ENCODE measurements around the gene PRKCB. TPM values are rescaled to one million over a fixed set of nuclear protein-coding genes. Genes with fewer than 3 reads are reported as not detected.
"Not testable (repeated sequence)": the region's sequence is repeated elsewhere in the genome, so short reads cannot be mapped to it uniquely, and the experiment has no call there.

Gene PRKCB
- total RNA-seq, 1 donor from 2014 or later = 1.0 TPM

DNA sequence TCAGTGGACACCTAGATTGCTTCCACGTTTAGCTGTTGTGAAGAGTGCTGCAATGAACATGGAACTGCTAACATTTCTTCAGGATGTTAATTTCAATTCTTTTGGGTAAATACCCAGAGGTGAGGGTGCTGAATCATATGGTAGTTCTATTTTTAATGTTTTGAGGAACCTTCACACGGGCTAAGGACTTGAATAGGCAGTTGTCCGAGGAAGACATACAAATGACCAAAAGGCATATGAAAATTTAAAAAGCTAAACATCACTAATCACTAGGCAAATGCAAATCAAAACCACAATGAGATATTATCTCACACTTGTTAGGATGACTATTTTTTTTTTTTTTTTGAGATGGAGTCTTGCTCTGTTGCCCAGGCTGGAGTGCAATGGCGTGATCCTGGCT, 173.3 kb downstream of the PRKCB start:
- Histone ChIP-seq H3K9me3 (ENCODE audit: control insufficient read depth in 3 of 3, low read length in 3 of 3) (no peaks in the 10 kb centered on the region), H3K27ac (ENCODE audit: low read depth, low read length) (no peak overlapping the region), H3K27me3 (ENCODE audit: control insufficient read depth in 3 of 3, insufficient read depth in 3 of 3, low read length in 3 of 3) (peaks cover 0 to 13% (median 8%) of the 10 kb centered on the region in 3 donors), H3K4me3 (ENCODE audit: low read length in 3 of 3) (no peak overlapping the region), H3K36me3 (ENCODE audit: control insufficient read depth in 3 of 3, insufficient read depth in 3 of 3, low read length in 3 of 3) (no peaks in the 10 kb centered on the region), H3K9ac (ENCODE audit: low read depth in 1 of 3, low read length in 3 of 3) (no peak overlapping the region), H3K4me1 (ENCODE audit: control insufficient read depth in 3 of 3, insufficient read depth in 3 of 3, low read length in 3 of 3) (no peaks in the 10 kb centered on the region)

DNA sequence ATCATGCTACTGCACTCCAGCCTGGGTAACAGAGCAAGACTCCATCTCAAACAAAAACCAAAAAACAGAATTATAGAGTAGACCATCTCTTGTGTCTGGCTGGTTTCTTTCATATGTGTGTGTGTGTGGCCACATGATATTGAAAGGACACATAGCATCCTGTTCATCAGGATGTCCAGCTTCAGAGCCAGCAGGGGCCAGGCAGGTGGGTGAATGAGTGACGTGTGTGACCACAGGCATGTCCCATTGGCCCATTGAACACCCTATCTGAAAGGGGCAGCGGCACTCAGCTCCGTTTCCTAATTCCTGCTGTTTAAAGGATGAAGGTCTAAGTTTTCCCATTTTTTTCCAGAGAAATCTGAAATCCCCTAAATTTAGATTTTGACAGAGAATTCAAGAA, 174.2 kb downstream of the PRKCB start:
- Histone ChIP-seq H3K4me3 (ENCODE audit: low read length in 3 of 3) (no peak overlapping the region), H3K4me1 (ENCODE audit: control insufficient read depth in 3 of 3, insufficient read depth in 3 of 3, low read length in 3 of 3) (no peaks in the 10 kb centered on the region), H3K27me3 (ENCODE audit: control insufficient read depth in 3 of 3, insufficient read depth in 3 of 3, low read length in 3 of 3) (peaks cover 0 to 13% (median 8%) of the 10 kb centered on the region in 3 donors), H3K9ac (ENCODE audit: low read depth in 1 of 3, low read length in 3 of 3) (no peak overlapping the region), H3K36me3 (ENCODE audit: control insufficient read depth in 3 of 3, insufficient read depth in 3 of 3, low read length in 3 of 3) (no peaks in the 10 kb centered on the region), H3K27ac (ENCODE audit: low read depth, low read length) (no peak overlapping the region), H3K9me3 (ENCODE audit: control insufficient read depth in 3 of 3, low read length in 3 of 3) (no peaks in the 10 kb centered on the region)

DNA sequence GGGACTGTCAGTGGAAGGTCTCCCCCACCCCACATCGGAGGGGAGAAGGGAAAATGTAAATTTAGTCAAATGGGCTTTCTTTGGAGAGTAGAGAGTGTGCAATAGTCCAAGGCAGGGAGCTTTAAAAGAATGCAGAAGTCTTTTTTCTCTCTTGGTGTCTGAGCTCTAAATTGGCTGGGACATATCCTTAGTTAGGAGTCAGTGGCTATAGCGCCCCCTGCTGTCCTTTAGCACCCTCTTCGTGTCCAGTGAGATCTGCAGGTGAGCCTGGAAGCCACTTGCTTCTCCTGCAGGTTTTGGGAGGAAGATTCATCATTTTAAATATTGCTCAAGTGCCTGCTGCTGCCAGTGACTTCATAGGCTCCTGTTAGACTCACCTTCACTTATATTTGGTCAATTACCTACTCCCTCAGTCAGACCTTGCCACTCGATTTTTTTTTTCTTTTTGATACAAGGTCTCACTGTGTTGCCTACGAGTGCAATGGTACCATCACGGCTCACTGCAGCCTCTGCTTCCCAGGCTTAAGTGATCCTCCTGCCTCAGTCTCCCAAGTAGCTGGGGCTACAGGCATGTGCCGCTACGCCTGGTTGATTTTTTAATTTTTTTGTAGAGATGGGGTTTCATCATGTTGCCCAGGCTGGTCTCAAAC, 174.8 kb downstream of the PRKCB start:
- peaks cover 0 to 12% (median 9%) of the 10 kb centered on the region in 3 donors for H3K27me3 ChIP-seq (ENCODE audit: control insufficient read depth in 3 of 3, insufficient read depth in 3 of 3, low read length in 3 of 3)
- no peaks in the 10 kb centered on the region for H3K36me3 ChIP-seq (ENCODE audit: control insufficient read depth in 3 of 3, insufficient read depth in 3 of 3, low read length in 3 of 3)
- no peak overlapping the region for H3K4me3 ChIP-seq (ENCODE audit: low read length in 3 of 3)
- no peak overlapping the region for H3K27ac ChIP-seq (ENCODE audit: low read depth, low read length)
- H3K9me3 ChIP-seq (ENCODE audit: control insufficient read depth in 3 of 3, low read length in 3 of 3) = no peaks in the 10 kb centered on the region
- H3K9ac ChIP-seq (ENCODE audit: low read depth in 1 of 3, low read length in 3 of 3) = no peak overlapping the region
- no peaks in the 10 kb centered on the region for H3K4me1 ChIP-seq (ENCODE audit: control insufficient read depth in 3 of 3, insufficient read depth in 3 of 3, low read length in 3 of 3)

DNA sequence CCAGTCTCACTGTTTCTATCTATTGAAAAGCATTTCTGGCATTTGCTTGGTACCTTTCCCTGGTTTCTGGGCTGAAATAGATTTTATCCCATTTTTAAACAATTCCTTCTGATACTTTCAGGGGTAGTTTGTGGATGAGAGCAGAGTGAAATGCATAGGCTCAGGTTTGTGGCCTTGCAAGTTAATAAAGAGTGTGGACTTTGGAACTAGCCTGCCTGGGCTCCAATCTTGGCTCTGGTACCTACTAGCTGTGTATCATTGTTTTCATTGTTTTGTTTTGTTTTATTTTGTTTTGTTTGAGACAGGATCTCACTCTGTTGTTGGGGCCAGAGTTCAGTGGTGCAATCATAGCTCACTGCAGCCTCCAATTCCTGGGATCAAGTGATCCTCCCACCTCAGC, 175.5 kb downstream of the PRKCB start:
- Histone ChIP-seq H3K4me3 (ENCODE audit: low read length in 3 of 3) (no peak overlapping the region), H3K9ac (ENCODE audit: low read depth in 1 of 3, low read length in 3 of 3) (no peak overlapping the region), H3K9me3 (ENCODE audit: control insufficient read depth in 3 of 3, low read length in 3 of 3) (no peaks in the 10 kb centered on the region), H3K27ac (ENCODE audit: low read depth, low read length) (no peak overlapping the region), H3K4me1 (ENCODE audit: control insufficient read depth in 3 of 3, insufficient read depth in 3 of 3, low read length in 3 of 3) (no peaks in the 10 kb centered on the region), H3K27me3 (ENCODE audit: control insufficient read depth in 3 of 3, insufficient read depth in 3 of 3, low read length in 3 of 3) (peaks cover 0 to 12% (median 8%) of the 10 kb centered on the region in 3 donors), H3K36me3 (ENCODE audit: control insufficient read depth in 3 of 3, insufficient read depth in 3 of 3, low read length in 3 of 3) (no peaks in the 10 kb centered on the region)

DNA sequence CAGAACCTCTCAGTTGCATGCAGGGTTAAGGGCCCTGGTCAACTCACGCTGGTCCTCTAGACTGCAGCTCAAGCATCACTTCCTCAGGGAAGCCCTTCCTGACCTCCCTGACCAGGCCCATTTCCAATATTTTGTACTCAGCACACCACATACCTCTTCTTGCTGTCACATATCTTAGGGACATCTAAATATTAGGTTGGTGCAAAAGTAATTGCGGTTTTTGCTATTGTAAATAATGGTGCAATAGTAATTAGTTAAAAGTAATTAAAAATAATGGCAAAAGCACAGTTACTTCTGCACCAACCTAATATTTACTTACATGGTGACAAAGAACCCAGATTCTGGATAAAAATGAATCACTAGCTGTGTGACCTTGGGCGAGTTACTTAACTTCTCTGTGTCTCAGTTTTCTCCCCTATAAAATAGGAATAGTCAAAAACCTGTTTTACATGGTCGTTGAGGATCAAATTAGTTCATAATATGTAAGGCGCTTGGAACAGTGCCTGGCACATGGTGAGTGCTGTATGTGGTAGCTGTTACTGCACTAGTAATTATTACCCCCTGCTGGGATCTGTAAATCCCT, 177.4 kb downstream of the PRKCB start:
- Histone ChIP-seq H3K9ac (ENCODE audit: low read depth in 1 of 3, low read length in 3 of 3) (no peak overlapping the region), H3K27ac (ENCODE audit: low read depth, low read length) (no peak overlapping the region), H3K4me3 (ENCODE audit: low read length in 3 of 3) (no peak overlapping the region), H3K27me3 (ENCODE audit: control insufficient read depth in 3 of 3, insufficient read depth in 3 of 3, low read length in 3 of 3) (peaks cover 0 to 6% (median 6%) of the 10 kb centered on the region in 3 donors), H3K36me3 (ENCODE audit: control insufficient read depth in 3 of 3, insufficient read depth in 3 of 3, low read length in 3 of 3) (no peaks in the 10 kb centered on the region), H3K9me3 (ENCODE audit: control insufficient read depth in 3 of 3, low read length in 3 of 3) (no peaks in the 10 kb centered on the region), H3K4me1 (ENCODE audit: control insufficient read depth in 3 of 3, insufficient read depth in 3 of 3, low read length in 3 of 3) (no peaks in the 10 kb centered on the region)

DNA sequence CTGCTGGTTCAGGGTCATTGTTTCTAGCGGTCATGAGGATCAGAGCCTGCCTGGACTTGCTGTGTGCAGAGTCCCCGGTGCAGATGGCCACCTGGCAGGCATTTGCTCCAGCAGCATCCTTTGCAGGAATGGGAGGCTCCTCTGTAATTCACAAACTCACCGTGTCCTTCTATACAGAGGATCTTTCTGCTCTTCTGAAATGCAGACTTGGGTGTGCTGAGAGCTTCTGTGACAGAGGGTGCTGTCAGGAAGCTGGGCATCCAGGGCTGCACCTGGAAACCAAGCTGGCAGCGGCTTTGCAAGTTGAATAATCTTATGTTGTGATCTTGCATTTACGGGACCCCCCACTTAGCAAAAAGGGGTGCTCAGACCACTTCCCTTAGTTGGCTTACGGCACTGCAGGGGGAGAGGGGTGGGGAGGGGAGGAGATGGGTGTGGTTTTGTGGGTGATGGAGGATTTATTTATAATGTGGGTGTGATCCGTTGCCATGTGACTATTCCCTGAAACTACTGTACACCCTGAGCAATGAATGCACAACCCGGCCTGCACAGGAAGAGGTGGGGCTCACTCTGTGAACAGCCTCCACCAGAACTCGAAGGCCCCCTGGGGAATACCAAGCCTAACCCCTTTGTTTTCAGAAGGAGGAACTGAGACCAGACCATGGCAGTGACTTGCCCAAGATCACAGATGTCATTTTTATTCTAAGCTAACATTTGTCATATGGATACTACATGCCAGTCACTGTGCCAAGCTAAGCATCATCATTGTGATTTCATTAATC, 178.3 kb downstream of the PRKCB start:
- no peak overlapping the region for H3K9ac ChIP-seq (ENCODE audit: low read depth in 1 of 3, low read length in 3 of 3)
- no peak overlapping the region for H3K4me3 ChIP-seq (ENCODE audit: low read length in 3 of 3)
- no peaks in the 10 kb centered on the region for H3K36me3 ChIP-seq (ENCODE audit: control insufficient read depth in 3 of 3, insufficient read depth in 3 of 3, low read length in 3 of 3)
- H3K4me1 ChIP-seq (ENCODE audit: control insufficient read depth in 3 of 3, insufficient read depth in 3 of 3, low read length in 3 of 3) = no peaks in the 10 kb centered on the region
- no peak overlapping the region for H3K27ac ChIP-seq (ENCODE audit: low read depth, low read length)
- H3K27me3 ChIP-seq (ENCODE audit: control insufficient read depth in 3 of 3, insufficient read depth in 3 of 3, low read length in 3 of 3) = peaks cover 0 to 6% (median 6%) of the 10 kb centered on the region in 3 donors
- no peaks in the 10 kb centered on the region for H3K9me3 ChIP-seq (ENCODE audit: control insufficient read depth in 3 of 3, low read length in 3 of 3)

DNA sequence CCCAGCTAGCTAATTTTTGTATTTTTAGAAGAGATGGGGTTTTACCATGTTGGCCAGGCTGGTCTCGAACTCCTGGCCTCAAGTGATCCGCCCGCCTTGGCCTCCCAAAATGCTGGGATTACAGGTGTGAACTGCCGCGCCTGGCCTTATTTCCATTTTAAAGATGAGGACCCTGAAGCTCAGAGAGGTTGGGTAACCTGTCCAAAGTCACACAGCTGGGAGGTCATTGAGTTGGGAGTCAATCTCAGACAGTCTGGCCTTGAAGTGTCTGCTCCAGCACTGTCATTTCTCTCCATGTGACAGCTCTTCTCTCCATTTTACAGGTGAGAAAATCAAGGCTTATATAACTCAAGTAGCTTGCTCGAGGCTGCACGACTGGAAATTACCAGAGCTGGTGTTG, 179.2 kb downstream of the PRKCB start:
- not testable (repeated sequence) for H3K27me3 ChIP-seq (ENCODE audit: control insufficient read depth in 3 of 3, insufficient read depth in 3 of 3, low read length in 3 of 3); H3K9ac ChIP-seq (ENCODE audit: low read depth in 1 of 3, low read length in 3 of 3); H3K4me3 ChIP-seq (ENCODE audit: low read length in 3 of 3); H3K4me1 ChIP-seq (ENCODE audit: control insufficient read depth in 3 of 3, insufficient read depth in 3 of 3, low read length in 3 of 3); H3K27ac ChIP-seq (ENCODE audit: low read depth, low read length); H3K9me3 ChIP-seq (ENCODE audit: control insufficient read depth in 3 of 3, low read length in 3 of 3); H3K36me3 ChIP-seq (ENCODE audit: control insufficient read depth in 3 of 3, insufficient read depth in 3 of 3, low read length in 3 of 3)

DNA sequence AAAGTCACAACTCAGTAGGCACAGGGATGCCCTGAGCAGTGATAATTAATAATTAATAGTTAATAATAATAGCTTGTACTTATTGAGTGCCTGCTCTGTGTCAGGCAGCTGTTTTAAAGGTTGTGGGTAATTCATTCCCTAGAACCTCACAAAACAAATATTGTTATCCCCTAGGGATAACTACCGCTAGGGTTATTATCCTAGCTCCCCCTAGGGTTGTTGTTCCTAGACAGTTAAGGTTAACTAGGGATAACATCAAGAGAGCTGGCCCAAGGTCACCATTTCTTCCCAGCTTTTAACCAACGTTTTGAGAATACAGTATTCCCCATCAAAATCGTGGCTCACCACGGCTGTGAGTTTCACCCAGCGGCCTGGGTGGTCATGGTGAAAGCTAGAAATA, 180.1 kb downstream of the PRKCB start:
- H3K4me3 ChIP-seq (ENCODE audit: low read length in 3 of 3) = no peak overlapping the region
- H3K9me3 ChIP-seq (ENCODE audit: control insufficient read depth in 3 of 3, low read length in 3 of 3) = no peaks in the 10 kb centered on the region
- H3K36me3 ChIP-seq (ENCODE audit: control insufficient read depth in 3 of 3, insufficient read depth in 3 of 3, low read length in 3 of 3) = no peaks in the 10 kb centered on the region
- H3K9ac ChIP-seq (ENCODE audit: low read depth in 1 of 3, low read length in 3 of 3) = no peak overlapping the region
- H3K4me1 ChIP-seq (ENCODE audit: control insufficient read depth in 3 of 3, insufficient read depth in 3 of 3, low read length in 3 of 3) = no peaks in the 10 kb centered on the region
- peaks cover 0 to 6% (median 3%) of the 10 kb centered on the region in 3 donors for H3K27me3 ChIP-seq (ENCODE audit: control insufficient read depth in 3 of 3, insufficient read depth in 3 of 3, low read length in 3 of 3)
- no peak overlapping the region for H3K27ac ChIP-seq (ENCODE audit: low read depth, low read length)

DNA sequence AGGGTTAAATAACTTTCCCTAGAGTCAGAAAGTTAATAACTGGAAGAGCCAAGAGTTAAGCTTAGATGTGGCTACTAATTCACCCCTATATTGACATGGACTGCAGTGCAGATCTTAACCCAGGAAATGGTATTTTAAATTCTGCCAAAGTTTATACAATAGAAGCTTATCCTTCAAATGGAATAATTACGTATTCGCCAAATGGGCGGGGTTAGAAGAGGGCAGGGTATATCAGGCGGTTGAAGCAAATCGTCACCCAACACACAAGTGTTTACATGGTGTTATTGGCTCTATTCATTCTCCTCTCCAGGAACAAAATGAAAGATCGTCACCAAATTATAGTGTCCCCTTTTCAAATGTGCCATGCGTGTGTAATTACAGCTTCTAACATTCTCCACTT, 182.7 kb downstream of the PRKCB start:
- H3K4me3 ChIP-seq (ENCODE audit: low read length in 3 of 3) = no peak overlapping the region
- H3K9ac ChIP-seq (ENCODE audit: low read depth in 1 of 3, low read length in 3 of 3) = no peak overlapping the region
- H3K36me3 ChIP-seq (ENCODE audit: control insufficient read depth in 3 of 3, insufficient read depth in 3 of 3, low read length in 3 of 3) = no peaks in the 10 kb centered on the region
- no peaks in the 10 kb centered on the region for H3K4me1 ChIP-seq (ENCODE audit: control insufficient read depth in 3 of 3, insufficient read depth in 3 of 3, low read length in 3 of 3)
- H3K27ac ChIP-seq (ENCODE audit: low read depth, low read length) = no peak overlapping the region
- H3K27me3 ChIP-seq (ENCODE audit: control insufficient read depth in 3 of 3, insufficient read depth in 3 of 3, low read length in 3 of 3) = peaks cover 0 to 4% (median 0%) of the 10 kb centered on the region in 3 donors
- no peaks in the 10 kb centered on the region for H3K9me3 ChIP-seq (ENCODE audit: control insufficient read depth in 3 of 3, low read length in 3 of 3)

DNA sequence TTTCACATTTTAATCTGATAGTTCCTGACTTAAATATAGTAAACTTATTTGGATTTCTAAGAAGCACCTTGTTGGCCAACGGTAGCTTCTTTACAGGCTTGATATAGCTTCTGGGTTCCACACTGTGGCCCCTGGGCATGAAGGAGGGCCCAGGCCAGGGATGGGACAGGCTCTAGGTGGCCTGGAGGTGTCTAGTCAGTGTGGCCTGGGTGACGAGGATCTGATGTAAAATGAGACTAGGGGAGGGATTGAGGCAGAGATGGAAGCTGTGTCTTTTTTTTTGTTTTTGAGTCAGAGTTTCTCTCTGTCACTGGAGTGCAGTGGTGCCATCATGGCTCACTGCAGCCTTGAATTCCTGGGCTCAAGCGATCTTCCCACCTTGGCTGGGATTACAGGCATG, 187.0 kb downstream of the PRKCB start:
- Histone ChIP-seq H3K4me1 (ENCODE audit: control insufficient read depth in 3 of 3, insufficient read depth in 3 of 3, low read length in 3 of 3) (no peaks in the 10 kb centered on the region), H3K27ac (ENCODE audit: low read depth, low read length) (no peak overlapping the region), H3K4me3 (ENCODE audit: low read length in 3 of 3) (no peak overlapping the region), H3K36me3 (ENCODE audit: control insufficient read depth in 3 of 3, insufficient read depth in 3 of 3, low read length in 3 of 3) (no peaks in the 10 kb centered on the region), H3K27me3 (ENCODE audit: control insufficient read depth in 3 of 3, insufficient read depth in 3 of 3, low read length in 3 of 3) (peaks cover 0 to 3% (median 0%) of the 10 kb centered on the region in 3 donors), H3K9me3 (ENCODE audit: control insufficient read depth in 3 of 3, low read length in 3 of 3) (peaks cover 0 to 3% (median 0%) of the 10 kb centered on the region in 3 donors), H3K9ac (ENCODE audit: low read depth in 1 of 3, low read length in 3 of 3) (no peak overlapping the region)
